Glomerular endothelial cell (primary cell): Measurements from ENCODE around the gene RNF223. TPM values are rescaled to one million over a fixed set of nuclear protein-coding genes. Genes with fewer than 3 reads are reported as not detected.
"Not testable (repeated sequence)": the region's sequence is repeated elsewhere in the genome, so short reads cannot be mapped to it uniquely, and the experiment has no call there.

Experiments
- DNase-seq: peaks from one replicate; pipeline ENCODE4 v3.0.0-alpha.2; 2011; ENCODE audit warnings: low read depth, low spot score; ENCODE audit errors: extremely low read depth
- total RNA-seq: library from RNA; depleted of rRNA; stranded (reverse); fragments of >200 nt; gene quantifications from 2 replicates; pipeline ENCODE4 v1.2.3, GENCODE V29; 2015

Gene RNF223
- total RNA-seq, 1 donor from 2014 or later, result not detected

GRCh38 chr1:1110561-1110971 lies 36.5 kb upstream of the RNF223 start:
- no peak for DNase-seq

GRCh38 chr1:1109743-1110142 lies 35.6 kb upstream of the RNF223 start:
- no peak for DNase-seq

GRCh38 chr1:1106510-1107221 lies 32.6 kb upstream of the RNF223 start:
- DNase-seq, result no peak

GRCh38 chr1:1104152-1104551 lies 30.0 kb upstream of the RNF223 start:
- not testable (repeated sequence) for DNase-seq

- no peak for DNase-seq
Measured at GRCh38 chr1:1101503-1101902, 27.4 kb upstream of the RNF223 start.

- DNase-seq, result no peak
Measured at GRCh38 chr1:1100296-1100695, 26.2 kb upstream of the RNF223 start.

GRCh38 chr1:1099506-1100183 lies 25.5 kb upstream of the RNF223 start:
- no peak for DNase-seq

GRCh38 chr1:1098681-1099421 lies 24.7 kb upstream of the RNF223 start:
- DNase-seq, result no peak

GRCh38 chr1:1096136-1096535 lies 22.0 kb upstream of the RNF223 start:
- DNase-seq, result not testable (repeated sequence)

GRCh38 chr1:1094981-1095380 lies 20.9 kb upstream of the RNF223 start:
- no peak for DNase-seq

- DNase-seq, result no peak
Measured at GRCh38 chr1:1093610-1093943, 19.5 kb upstream of the RNF223 start.

- DNase-seq, result no peak
Measured at GRCh38 chr1:1092894-1093609, 18.9 kb upstream of the RNF223 start.

GRCh38 chr1:1092149-1092855 lies 18.2 kb upstream of the RNF223 start:
- no peak for DNase-seq

GRCh38 chr1:1091344-1092148 lies 17.4 kb upstream of the RNF223 start:
- no peak for DNase-seq

GRCh38 chr1:1090424-1091343 lies 16.6 kb upstream of the RNF223 start:
- DNase-seq, result no peak

GRCh38 chr1:1089731-1090423 lies 15.8 kb upstream of the RNF223 start:
- DNase-seq, result no peak

- DNase-seq, result no peak
Measured at GRCh38 chr1:1088801-1089680, 14.9 kb upstream of the RNF223 start.
